Hepatocyte (in vitro differentiated cells): Measurements from ENCODE around the gene SCGB2B2. TPM values are rescaled to one million over a fixed set of nuclear protein-coding genes. Genes with fewer than 3 reads are reported as not detected.
"Not testable (repeated sequence)": the region's sequence is repeated elsewhere in the genome, so short reads cannot be mapped to it uniquely, and the experiment has no call there.

Experiments
- DNase-seq: peaks from one replicate; pipeline ENCODE4 v3.0.0-alpha.2; 2016; ENCODE audit warnings: low spot score
- H2AFZ ChIP-seq: fragments of 200-600 bp; sonication (generic); 2 replicates; pipeline ENCODE4 v1.6.0; 2016; ENCODE audit warnings: antibody characterized with exemption, mild to moderate bottlenecking
- H3K27ac ChIP-seq: fragments of 200-600 bp; sonication (generic); 2 replicates; pipeline ENCODE4 v1.5.1; 2016; ENCODE audit warnings: mild to moderate bottlenecking
- H3K27me3 ChIP-seq: fragments of 200-600 bp; sonication (generic); 2 replicates; pipeline ENCODE4 v1.6.1; 2016
- H3K36me3 ChIP-seq: fragments of 200-600 bp; sonication (generic); replicated peaks from 2 replicates; pipeline ENCODE4 v1.5.1; 2016; ENCODE audit warnings: low read depth; ENCODE audit not compliant: insufficient read depth
- H3K4me1 ChIP-seq: fragments of 200-600 bp; sonication (generic); 2 replicates; pipeline ENCODE4 v1.5.1; 2016; ENCODE audit warnings: mild to moderate bottlenecking, moderate library complexity; ENCODE audit not compliant: insufficient read depth
- H3K4me2 ChIP-seq: fragments of 200-600 bp; sonication (generic); 2 replicates; pipeline ENCODE4 v1.6.0; 2016
- H3K4me3 ChIP-seq: fragments of 200-600 bp; sonication (generic); 2 replicates; pipeline ENCODE4 v1.5.1; 2016; ENCODE audit warnings: mild to moderate bottlenecking
- H3K79me2 ChIP-seq: fragments of 200-600 bp; sonication (generic); 2 replicates; pipeline ENCODE4 v1.6.0; 2017; ENCODE audit warnings: mild to moderate bottlenecking
- H3K9me2 ChIP-seq: fragments of 200-600 bp; sonication (generic); replicated peaks from 2 replicates; pipeline ENCODE4 v1.6.0; 2017; ENCODE audit warnings: mild to moderate bottlenecking; ENCODE audit not compliant: insufficient read depth
- H3K9me3 ChIP-seq: fragments of 200-600 bp; sonication (generic); 2 replicates; pipeline ENCODE4 v1.5.1; 2016; ENCODE audit warnings: low read depth, mild to moderate bottlenecking
- H4K20me1 ChIP-seq: fragments of 200-600 bp; sonication (generic); 2 replicates; pipeline ENCODE4 v1.6.0; 2016; ENCODE audit warnings: mild to moderate bottlenecking; ENCODE audit not compliant: insufficient read depth, poor library complexity, severe bottlenecking
- EZH2 ChIP-seq: fragments of 200-600 bp; sonication (generic); IDR thresholded peaks from 2 replicates; pipeline ENCODE4 v1.6.1; 2016; ENCODE audit warnings: antibody characterized with exemption, mild to moderate bottlenecking, borderline replicate concordance
- EZH2phosphoT487 ChIP-seq: fragments of 200-600 bp; sonication (generic); IDR thresholded peaks from one replicate; pipeline ENCODE4 v1.6.1; 2018; ENCODE audit warnings: antibody characterized with exemption, mild to moderate bottlenecking, low read depth, moderate library complexity; ENCODE audit not compliant: unreplicated experiment, severe bottlenecking
- WGBS: methylation state at CpG from one replicate; pipeline ENCODE4 v1.1.6; 2016; ENCODE audit warnings: low lambda C conversion rate; ENCODE audit errors: missing lambda C conversion rate; 5-methylcytosine and 5-hydroxymethylcytosine counted together
- polyA plus RNA-seq: library from polyadenylated mRNA; unstranded; fragments of >200 nt; fragmentation: Nextera tagmentation; extraction: Ambion mirVana; gene quantifications from 2 replicates; pipeline ENCODE4 v1.2.1, GENCODE V29; 2016
- total RNA-seq: library from RNA; depleted of rRNA; stranded (reverse); fragments of >200 nt; gene quantifications from 2 replicates; pipeline ENCODE4 v1.2.3, GENCODE V29; 2014
- TF ChIP-seq, protein P1 (sequence below): fragments of 200-600 bp; sonication (generic); IDR thresholded peaks from 2 replicates; pipeline ENCODE4 v1.5.1; 2016; ENCODE audit warnings: antibody characterized with exemption, mild to moderate bottlenecking; ENCODE audit not compliant: poor library complexity

Gene SCGB2B2
- total and polyA plus RNA-seq, 2 experiments from 2014 or later = 0.13 TPM; not detected in 1

DNA sequence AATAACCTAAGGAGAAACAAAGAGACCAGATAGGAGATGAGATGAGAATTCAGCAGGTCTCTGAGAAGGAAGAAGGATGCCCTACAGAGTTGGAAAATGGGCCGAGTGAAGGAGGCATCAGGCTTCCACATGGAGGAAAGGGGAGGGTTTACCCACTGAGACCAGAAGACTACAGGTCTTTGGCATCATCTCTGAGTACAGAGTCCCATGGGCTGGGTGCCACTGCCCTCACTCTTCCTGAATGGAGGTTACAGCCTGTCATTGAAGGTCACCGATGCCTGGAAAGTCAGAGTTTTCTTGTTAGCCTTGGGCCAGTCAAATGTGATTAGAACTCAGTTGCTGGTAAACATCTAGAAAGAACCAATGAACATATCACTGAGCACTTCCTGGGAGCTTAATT is 10.4 kb upstream of the SCGB2B2 start:
- Histone ChIP-seq H3K4me3 (no peak overlapping the region), H3K9me2 (no peaks in the 10 kb centered on the region), H3K4me1 (no peaks in the 10 kb centered on the region), H3K36me3 (peaks cover 22% of the 10 kb centered on the region), H3K27me3 (no peaks in the 10 kb centered on the region), H4K20me1 (no peaks in the 10 kb centered on the region), H2AFZ (no peak overlapping the region), H3K79me2 (no peaks in the 10 kb centered on the region), H3K4me2 (no peak overlapping the region), H3K9me3 (peaks cover 40% of the 10 kb centered on the region), H3K27ac (no peak overlapping the region)
- no peak for TF ChIP-seq EZH2
- TF ChIP-seq, protein P1, sequence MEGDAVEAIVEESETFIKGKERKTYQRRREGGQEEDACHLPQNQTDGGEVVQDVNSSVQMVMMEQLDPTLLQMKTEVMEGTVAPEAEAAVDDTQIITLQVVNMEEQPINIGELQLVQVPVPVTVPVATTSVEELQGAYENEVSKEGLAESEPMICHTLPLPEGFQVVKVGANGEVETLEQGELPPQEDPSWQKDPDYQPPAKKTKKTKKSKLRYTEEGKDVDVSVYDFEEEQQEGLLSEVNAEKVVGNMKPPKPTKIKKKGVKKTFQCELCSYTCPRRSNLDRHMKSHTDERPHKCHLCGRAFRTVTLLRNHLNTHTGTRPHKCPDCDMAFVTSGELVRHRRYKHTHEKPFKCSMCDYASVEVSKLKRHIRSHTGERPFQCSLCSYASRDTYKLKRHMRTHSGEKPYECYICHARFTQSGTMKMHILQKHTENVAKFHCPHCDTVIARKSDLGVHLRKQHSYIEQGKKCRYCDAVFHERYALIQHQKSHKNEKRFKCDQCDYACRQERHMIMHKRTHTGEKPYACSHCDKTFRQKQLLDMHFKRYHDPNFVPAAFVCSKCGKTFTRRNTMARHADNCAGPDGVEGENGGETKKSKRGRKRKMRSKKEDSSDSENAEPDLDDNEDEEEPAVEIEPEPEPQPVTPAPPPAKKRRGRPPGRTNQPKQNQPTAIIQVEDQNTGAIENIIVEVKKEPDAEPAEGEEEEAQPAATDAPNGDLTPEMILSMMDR = no peak
- no peak for TF ChIP-seq EZH2phosphoT487
- no peak for DNase-seq
- WGBS = 51% methylated on average over 2 of the region's 2 CpGs

DNA sequence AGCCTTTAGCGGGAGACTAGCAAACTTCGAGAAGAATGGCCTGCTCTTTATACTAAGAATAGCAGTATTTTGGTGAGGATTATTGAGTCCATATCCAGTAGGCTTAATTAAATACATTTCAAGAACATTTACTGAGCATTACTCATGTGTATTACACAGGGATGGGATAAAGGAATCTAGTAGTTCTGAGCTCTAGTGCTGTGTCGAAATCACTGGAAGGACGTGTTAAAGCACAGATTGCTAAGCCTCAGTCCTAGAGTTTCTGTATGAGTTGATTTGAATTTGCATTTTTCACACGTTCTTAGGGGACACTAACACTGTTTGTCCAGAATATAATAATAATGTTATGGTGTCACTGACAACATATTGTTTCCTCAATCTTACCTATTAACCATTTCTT is 9.5 kb upstream of the SCGB2B2 start:
- Histone ChIP-seq H3K4me2 (no peak overlapping the region), H3K4me3 (no peak overlapping the region), H3K27ac (no peak overlapping the region), H3K27me3 (no peaks in the 10 kb centered on the region), H2AFZ (no peak overlapping the region), H3K4me1 (no peaks in the 10 kb centered on the region), H3K36me3 (peaks cover 25% of the 10 kb centered on the region), H4K20me1 (no peaks in the 10 kb centered on the region), H3K9me3 (peaks cover 47% of the 10 kb centered on the region), H3K9me2 (no peaks in the 10 kb centered on the region), H3K79me2 (no peaks in the 10 kb centered on the region)
- no peak for DNase-seq
- TF ChIP-seq EZH2 = no peak
- TF ChIP-seq, protein P1 = no peak
- no peak for TF ChIP-seq EZH2phosphoT487
- 96% methylated on average over 5 of the region's 5 CpGs for WGBS

DNA sequence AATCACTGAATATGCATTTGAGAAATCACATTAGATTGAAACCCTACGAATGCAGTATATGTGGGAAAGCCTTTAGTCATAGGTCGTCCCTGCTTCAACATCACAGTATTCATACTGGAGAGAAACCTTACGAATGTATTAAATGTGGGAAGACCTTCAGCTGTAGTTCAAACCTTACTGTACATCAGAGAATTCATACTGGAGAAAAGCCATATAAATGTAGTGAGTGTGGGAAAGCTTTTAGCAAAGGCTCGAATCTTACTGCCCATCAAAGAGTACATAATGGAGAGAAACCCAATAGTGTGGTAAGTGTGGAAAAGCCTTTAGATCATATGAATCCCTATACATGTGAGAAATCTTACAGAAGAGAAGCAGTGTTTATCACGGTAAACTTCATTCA is 8.3 kb upstream of the SCGB2B2 start:
- H4K20me1 ChIP-seq, H3K27ac ChIP-seq, H3K79me2 ChIP-seq, DNase-seq, H2AFZ ChIP-seq, H3K4me1 ChIP-seq, H3K9me2 ChIP-seq, H3K4me3 ChIP-seq, H3K27me3 ChIP-seq, H3K4me2 ChIP-seq: not testable (repeated sequence)
- H3K36me3 ChIP-seq = peaks cover 25% of the 10 kb centered on the region
- H3K9me3 ChIP-seq = peaks cover 57% of the 10 kb centered on the region
- WGBS = 98% methylated on average over 5 of the region's 5 CpGs

DNA sequence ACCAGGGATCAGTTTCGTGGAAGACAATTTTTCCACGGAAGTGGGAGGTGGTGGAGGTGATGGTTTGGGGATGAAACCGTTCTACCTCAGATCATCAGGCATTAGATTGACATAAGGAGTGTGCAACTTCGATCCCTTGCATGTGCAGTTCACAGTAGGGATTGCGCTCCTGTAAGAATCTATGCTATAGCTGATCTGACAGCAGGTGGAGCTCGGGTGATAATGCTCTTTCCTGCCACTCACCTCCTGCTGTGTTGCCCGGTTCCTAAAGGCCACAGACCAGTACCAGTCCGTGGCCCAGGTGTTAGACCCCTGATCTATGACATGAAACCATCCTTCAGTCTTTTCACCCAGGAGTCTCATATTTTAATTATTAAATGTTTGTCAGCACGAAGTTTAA is 4.5 kb upstream of the SCGB2B2 start:
- H2AFZ ChIP-seq = no peak overlapping the region
- H3K4me3 ChIP-seq = no peak overlapping the region
- peaks cover 25% of the 10 kb centered on the region for H3K36me3 ChIP-seq
- H3K4me2 ChIP-seq = no peak overlapping the region
- no peaks in the 10 kb centered on the region for H4K20me1 ChIP-seq
- WGBS = 99% methylated on average over 9 of the region's 9 CpGs
- H3K9me3 ChIP-seq = peaks cover 61% of the 10 kb centered on the region
- peaks cover 17% of the 10 kb centered on the region for H3K79me2 ChIP-seq
- H3K27me3 ChIP-seq = no peaks in the 10 kb centered on the region
- no peak for DNase-seq
- no peak overlapping the region for H3K27ac ChIP-seq
- no peak for TF ChIP-seq EZH2
- TF ChIP-seq, protein P1 = no peak
- TF ChIP-seq EZH2phosphoT487 = no peak
- no peaks in the 10 kb centered on the region for H3K9me2 ChIP-seq
- H3K4me1 ChIP-seq = peaks cover 9% of the 10 kb centered on the region
